Measurements from ENCODE around the gene MSLN.

GRCh38 chr16:762595-763268 is 2.2 kb downstream of the MSLN start:
- TF ChIP-seq POLR2A (IDR thresholded peaks at IDR 0.05) = no peak
- TF ChIP-seq, protein P1, sequence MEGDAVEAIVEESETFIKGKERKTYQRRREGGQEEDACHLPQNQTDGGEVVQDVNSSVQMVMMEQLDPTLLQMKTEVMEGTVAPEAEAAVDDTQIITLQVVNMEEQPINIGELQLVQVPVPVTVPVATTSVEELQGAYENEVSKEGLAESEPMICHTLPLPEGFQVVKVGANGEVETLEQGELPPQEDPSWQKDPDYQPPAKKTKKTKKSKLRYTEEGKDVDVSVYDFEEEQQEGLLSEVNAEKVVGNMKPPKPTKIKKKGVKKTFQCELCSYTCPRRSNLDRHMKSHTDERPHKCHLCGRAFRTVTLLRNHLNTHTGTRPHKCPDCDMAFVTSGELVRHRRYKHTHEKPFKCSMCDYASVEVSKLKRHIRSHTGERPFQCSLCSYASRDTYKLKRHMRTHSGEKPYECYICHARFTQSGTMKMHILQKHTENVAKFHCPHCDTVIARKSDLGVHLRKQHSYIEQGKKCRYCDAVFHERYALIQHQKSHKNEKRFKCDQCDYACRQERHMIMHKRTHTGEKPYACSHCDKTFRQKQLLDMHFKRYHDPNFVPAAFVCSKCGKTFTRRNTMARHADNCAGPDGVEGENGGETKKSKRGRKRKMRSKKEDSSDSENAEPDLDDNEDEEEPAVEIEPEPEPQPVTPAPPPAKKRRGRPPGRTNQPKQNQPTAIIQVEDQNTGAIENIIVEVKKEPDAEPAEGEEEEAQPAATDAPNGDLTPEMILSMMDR (IDR thresholded peaks at IDR 0.05) = no peak
